ENCODE data around the gene EIF4B.

Gene EIF4B

GRCh38 chr12:53052419-53053217, 46.4 kb downstream of the EIF4B start:
- H3K27ac ChIP-seq: peak overlapping the region; percentile 100

GRCh38 chr12:53053218-53054111, 47.2 kb downstream of the EIF4B start:
- peak overlapping the region; percentile 100 for H3K27ac ChIP-seq
- no peak for TF ChIP-seq ZFX (IDR thresholded peaks at IDR 0.05; ENCODE audit: borderline replicate concordance)
- TF ChIP-seq CTCF (IDR thresholded peaks at IDR 0.05): peak; percentile 98

More at GRCh38 chr12:53052419-53053217, 46.4 kb downstream of the EIF4B start:
- TF ChIP-seq CTCF (IDR thresholded peaks at IDR 0.05) (no peak), ZFX (IDR thresholded peaks at IDR 0.05; ENCODE audit: borderline replicate concordance) (no peak)

- TF ChIP-seq ZFX (IDR thresholded peaks at IDR 0.05; ENCODE audit: borderline replicate concordance): no peak
- no peak for TF ChIP-seq CTCF (IDR thresholded peaks at IDR 0.05)
- H3K27ac ChIP-seq: peak overlapping the region; percentile 100
These were observed 48.0 kb downstream of the EIF4B start for GRCh38 chr12:53054112-53054878.

DNA sequence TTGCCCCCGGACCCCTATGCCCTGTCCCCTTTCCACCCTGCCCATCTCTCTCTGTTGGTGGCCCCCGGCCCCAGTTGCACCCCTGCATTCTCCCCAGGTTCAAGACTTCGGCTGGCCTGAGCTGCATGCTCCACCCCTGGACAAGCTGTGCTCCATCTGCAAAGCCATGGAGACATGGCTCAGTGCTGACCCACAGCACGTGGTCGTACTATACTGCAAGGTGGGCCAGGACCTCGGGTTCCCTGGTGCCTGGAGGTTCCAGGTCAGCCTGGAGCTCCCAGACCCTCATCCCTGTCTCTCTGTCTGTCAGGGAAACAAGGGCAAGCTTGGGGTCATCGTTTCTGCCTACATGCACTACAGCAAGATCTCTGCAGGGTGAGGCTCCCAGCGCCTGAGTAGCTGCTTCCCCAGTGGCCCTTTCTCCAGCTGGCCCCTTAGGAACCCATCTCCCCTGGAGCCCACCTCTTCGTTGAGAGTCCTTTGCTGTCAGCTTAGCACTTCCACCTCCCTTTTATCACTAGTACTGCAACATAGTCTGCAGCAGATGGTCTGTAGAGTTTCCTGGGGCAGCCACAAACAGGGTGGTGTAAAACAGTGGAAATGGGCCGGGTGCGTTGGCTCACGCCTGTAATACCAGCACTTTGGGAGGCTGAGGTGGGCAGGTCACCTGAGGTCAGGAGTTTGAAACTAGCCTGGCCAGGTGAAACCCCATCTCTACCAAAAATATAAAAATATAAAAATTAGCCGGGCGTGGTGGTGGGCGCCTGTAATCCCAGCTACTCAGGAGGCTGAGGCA, 49.4 kb downstream of the EIF4B start:
- H3K27ac ChIP-seq: peak overlapping the region; percentile 3; the same call in 1 of the 2 replicates
- no peak for TF ChIP-seq CTCF (IDR thresholded peaks at IDR 0.05)
- no peak for TF ChIP-seq ZFX (IDR thresholded peaks at IDR 0.05; ENCODE audit: borderline replicate concordance)

DNA sequence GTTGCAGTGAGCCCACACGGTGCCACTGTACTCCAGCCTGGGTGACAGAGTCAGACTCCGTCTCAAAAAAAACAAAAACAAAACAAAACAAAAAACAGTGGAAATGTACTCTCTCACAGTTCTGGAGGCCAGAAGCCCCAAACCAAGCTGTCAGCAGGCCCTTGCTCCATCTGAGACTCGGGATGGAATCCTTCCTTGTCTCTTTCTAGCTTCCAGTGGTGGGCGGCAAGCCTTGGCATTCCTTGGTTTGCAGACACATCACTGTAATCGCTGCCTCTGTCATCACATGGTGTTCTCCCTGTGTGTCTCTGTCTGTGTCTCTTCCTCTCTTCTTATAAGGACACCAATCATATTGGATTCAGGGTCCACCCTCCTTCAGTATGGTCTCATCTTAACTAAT, 50.0 kb downstream of the EIF4B start:
- peak overlapping the region; percentile 3; the same call in 1 of the 2 replicates for H3K27ac ChIP-seq
- TF ChIP-seq CTCF (IDR thresholded peaks at IDR 0.05) (no peak), ZFX (IDR thresholded peaks at IDR 0.05; ENCODE audit: borderline replicate concordance) (no peak)

- no peak for TF ChIP-seq ZFX (IDR thresholded peaks at IDR 0.05; ENCODE audit: borderline replicate concordance)
- TF ChIP-seq CTCF (IDR thresholded peaks at IDR 0.05): no peak
- H3K27ac ChIP-seq: no peak overlapping the region
These were observed 50.6 kb downstream of the EIF4B start for GRCh38 chr12:53056901-53057300.

Data from 22Rv1 (cell line).